SJCRH30 (cell line): ENCODE results near the gene KCNG3. TPM values are rescaled to one million over a fixed set of nuclear protein-coding genes. Genes with fewer than 3 reads are reported as not detected.
"Not testable (repeated sequence)": the region's sequence is repeated elsewhere in the genome, so short reads cannot be mapped to it uniquely, and the experiment has no call there.

Experiments used
- DNase-seq, 2 experiments: peaks; one replicate each; pipeline ENCODE4 v3.0.0-alpha.2; 2015 to 2020
- H3K27ac ChIP-seq: fragments of 250-450 bp; sonication (Bioruptor Pico); 2 replicates; pipeline ENCODE4 v1.5.1; 2020; ENCODE audit warnings: mild to moderate bottlenecking, moderate library complexity
- H3K27me3 ChIP-seq: fragments of 250-450 bp; sonication (Bioruptor Pico); 2 replicates; pipeline ENCODE4 v1.5.1; 2020; ENCODE audit warnings: mild to moderate bottlenecking, moderate library complexity
- H3K36me3 ChIP-seq: fragments of 250-450 bp; sonication (Bioruptor Pico); 2 replicates; pipeline ENCODE4 v1.5.1; 2020; ENCODE audit warnings: mild to moderate bottlenecking, moderate library complexity
- H3K4me1 ChIP-seq: fragments of 250-450 bp; sonication (Bioruptor Pico); 2 replicates; pipeline ENCODE4 v1.5.1; 2020; ENCODE audit warnings: mild to moderate bottlenecking, moderate library complexity
- H3K4me3 ChIP-seq: fragments of 250-450 bp; sonication (Bioruptor Pico); 2 replicates; pipeline ENCODE4 v1.5.1; 2020; ENCODE audit warnings: mild to moderate bottlenecking, moderate library complexity
- H3K9me3 ChIP-seq: fragments of 250-450 bp; sonication (Bioruptor Pico); replicated peaks from 2 replicates; pipeline ENCODE4 v1.5.1; 2020; ENCODE audit warnings: mild to moderate bottlenecking, moderate library complexity
- total RNA-seq: library from RNA; depleted of rRNA; stranded (reverse); fragments of >200 nt; shearing (Covaris generic); gene quantifications from 2 replicates; pipeline ENCODE4 v1.2.3, GENCODE V29; 2014

Gene KCNG3
- total RNA-seq, 1 experiment from 2014 or later = 0.06 TPM

DNA sequence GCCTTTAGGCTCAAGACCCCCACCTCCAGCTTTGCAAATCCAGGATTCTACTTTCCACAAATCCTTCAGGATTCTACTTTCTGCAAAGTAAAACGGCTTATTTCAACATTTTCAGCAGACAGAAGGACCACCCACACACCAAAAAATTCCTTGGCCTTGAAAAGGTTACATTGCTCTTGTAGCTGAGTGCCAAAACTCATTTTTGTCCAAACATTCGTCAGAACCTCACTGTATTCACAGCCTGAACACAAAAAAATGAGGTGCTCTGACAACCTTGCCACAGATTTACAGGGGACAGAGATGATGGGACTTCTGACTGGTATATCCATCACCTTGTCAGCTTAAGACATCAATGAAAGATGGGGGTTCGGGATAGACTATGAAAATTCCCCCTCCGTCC lies 69.7 kb downstream of the KCNG3 start:
- no peak overlapping the region for H3K27ac ChIP-seq
- H3K36me3 ChIP-seq = no peaks in the 10 kb centered on the region
- no peak overlapping the region for H3K4me3 ChIP-seq
- no peaks in the 10 kb centered on the region for H3K27me3 ChIP-seq
- no peaks in the 10 kb centered on the region for H3K9me3 ChIP-seq
- peak; percentile 23 to 47 for DNase-seq
- peaks cover under 1% of the 10 kb centered on the region; the same call in 1 of the 2 replicates for H3K4me1 ChIP-seq

DNA sequence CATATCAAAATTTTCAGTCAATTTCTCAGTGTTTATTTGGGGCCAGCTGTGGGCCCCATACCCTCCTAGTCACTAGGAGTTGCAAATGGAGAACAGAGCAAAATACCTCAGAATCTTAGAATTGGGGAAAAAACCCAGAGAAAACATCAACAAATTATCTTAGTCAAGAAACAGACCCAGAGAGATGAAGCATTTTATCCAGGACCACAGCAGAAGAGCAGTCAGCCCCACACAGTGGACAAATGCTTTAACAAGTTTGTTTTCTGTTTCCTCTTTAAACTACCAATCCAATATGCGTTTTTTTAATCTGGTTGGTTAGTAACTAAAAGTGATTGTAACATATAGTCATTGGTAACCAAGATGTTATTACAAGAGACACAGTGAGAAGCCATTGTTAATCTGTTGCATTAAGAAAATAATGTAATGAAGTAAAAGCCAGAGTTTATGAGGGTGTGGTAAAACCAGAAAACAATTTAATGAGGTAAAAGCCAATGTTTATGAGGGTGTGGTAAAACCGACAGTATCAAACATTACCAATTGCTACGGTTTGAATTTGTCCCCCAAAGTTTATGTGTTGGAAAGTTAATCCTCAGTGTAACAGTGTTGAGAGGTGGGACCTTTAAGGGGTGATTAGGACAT lies 72.1 kb downstream of the KCNG3 start:
- DNase-seq = no peak
- Histone ChIP-seq H3K36me3 (no peaks in the 10 kb centered on the region), H3K4me1 (no peaks in the 10 kb centered on the region; the same call in 1 of the 2 replicates), H3K4me3 (no peak overlapping the region), H3K9me3 (no peaks in the 10 kb centered on the region), H3K27me3 (no peaks in the 10 kb centered on the region), H3K27ac (no peak overlapping the region)

DNA sequence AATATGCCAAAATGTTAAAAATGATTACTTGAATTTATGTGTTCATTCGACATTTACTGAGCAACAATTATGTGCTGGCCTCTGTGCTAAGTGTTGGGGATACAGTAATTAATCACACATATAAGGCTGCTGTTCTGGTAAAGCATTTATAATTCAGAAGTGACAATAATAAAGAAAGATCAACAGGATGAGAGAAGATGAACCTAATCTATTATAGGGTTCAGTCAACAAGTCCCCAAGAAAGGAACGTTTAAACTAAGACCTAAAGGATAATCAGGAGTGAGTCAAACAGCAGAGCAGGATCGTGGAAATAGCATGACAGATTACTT lies 72.7 kb downstream of the KCNG3 start:
- Histone ChIP-seq H3K4me3 (no peak overlapping the region), H3K4me1 (no peaks in the 10 kb centered on the region; the same call in 1 of the 2 replicates), H3K36me3 (no peaks in the 10 kb centered on the region), H3K27me3 (no peaks in the 10 kb centered on the region), H3K27ac (no peak overlapping the region), H3K9me3 (no peaks in the 10 kb centered on the region)
- no peak for DNase-seq

DNA sequence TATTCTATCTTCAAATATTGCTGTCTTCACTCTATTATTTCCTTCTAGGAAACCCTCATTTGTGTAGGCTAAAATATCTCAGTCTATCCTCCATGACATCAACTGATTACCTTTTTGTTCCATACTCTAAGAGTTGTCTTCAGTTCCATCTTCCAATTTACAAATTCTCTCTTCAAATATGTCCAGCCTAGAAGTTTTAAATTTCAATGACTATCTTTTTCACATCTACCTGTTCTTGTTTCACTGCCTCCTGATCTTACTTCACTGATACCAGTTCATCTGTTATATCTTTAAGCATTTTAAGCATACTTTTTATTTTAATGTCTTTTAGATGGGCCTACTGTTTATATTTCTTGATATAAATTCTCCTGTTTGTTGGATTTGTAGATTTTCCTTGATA lies 79.1 kb downstream of the KCNG3 start:
- no peak for DNase-seq
- Histone ChIP-seq H3K27me3 (no peaks in the 10 kb centered on the region), H3K36me3 (no peaks in the 10 kb centered on the region), H3K4me3 (no peak overlapping the region), H3K27ac (no peak overlapping the region), H3K9me3 (peaks cover 8% of the 10 kb centered on the region), H3K4me1 (no peaks in the 10 kb centered on the region)

DNA sequence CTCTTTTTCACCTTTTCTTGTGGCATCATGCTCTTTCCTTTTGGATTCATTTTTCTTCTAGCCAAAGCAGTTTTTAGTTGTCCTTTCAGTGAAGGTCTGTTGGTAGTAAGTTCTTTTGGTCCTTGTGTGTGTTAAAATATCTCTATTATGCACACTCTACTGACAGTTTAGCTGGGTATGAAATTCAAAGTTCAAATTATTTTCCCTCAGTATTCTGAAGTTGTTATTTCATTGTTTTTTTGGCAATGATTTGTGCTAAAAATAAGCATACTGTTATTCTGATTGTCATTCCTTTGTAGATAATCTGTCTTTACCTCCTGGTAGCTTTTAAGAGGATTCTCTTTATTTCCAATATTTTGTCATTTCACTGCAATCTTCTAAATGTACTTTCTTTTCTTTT lies 79.6 kb downstream of the KCNG3 start:
- no peaks in the 10 kb centered on the region for H3K27me3 ChIP-seq
- no peak overlapping the region for H3K4me3 ChIP-seq
- no peak for DNase-seq
- H3K9me3 ChIP-seq = peaks cover 8% of the 10 kb centered on the region
- no peak overlapping the region for H3K27ac ChIP-seq
- H3K36me3 ChIP-seq = no peaks in the 10 kb centered on the region
- H3K4me1 ChIP-seq = no peaks in the 10 kb centered on the region

DNA sequence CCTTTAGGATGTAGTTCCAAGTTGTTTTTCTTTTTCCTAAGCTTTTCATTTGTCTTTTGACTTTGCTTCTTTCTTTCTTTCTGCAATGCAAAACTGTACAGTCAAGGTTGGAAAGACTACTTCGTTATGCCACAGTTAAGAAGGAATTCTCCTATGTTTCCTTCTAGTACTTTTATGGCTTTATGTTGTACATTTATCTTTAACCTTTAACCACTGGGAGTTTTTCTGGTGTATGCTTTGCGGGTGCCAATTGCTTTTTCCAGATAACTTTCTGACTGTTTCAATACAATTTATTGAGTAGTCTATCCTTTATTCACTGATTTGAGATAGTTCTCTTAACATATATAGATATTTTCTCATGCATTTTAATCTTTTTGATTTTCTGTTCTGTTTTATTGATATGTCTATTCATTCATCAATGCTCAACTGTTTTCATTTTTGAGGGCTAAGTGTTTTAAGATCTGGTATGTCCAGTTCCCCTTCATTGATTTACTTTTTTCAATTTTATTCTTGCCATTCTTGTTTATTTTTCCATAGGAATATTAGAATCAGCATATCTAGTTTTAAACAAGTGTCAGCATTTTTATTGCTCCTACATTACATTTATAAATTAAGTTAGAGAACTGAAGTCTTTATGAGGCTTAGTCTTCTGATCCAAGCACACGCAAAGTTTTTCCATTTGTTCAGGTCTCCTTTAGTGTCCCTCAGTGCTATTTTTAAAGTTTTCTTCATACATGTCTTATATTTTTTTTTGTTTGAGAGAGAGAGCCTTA lies 82.9 kb downstream of the KCNG3 start:
- no peak for DNase-seq
- H3K9me3 ChIP-seq = peaks cover 8% of the 10 kb centered on the region
- H3K4me3 ChIP-seq = no peak overlapping the region
- H3K27me3 ChIP-seq = no peaks in the 10 kb centered on the region
- H3K36me3 ChIP-seq = no peaks in the 10 kb centered on the region
- H3K4me1 ChIP-seq = no peaks in the 10 kb centered on the region
- no peak overlapping the region for H3K27ac ChIP-seq

DNA sequence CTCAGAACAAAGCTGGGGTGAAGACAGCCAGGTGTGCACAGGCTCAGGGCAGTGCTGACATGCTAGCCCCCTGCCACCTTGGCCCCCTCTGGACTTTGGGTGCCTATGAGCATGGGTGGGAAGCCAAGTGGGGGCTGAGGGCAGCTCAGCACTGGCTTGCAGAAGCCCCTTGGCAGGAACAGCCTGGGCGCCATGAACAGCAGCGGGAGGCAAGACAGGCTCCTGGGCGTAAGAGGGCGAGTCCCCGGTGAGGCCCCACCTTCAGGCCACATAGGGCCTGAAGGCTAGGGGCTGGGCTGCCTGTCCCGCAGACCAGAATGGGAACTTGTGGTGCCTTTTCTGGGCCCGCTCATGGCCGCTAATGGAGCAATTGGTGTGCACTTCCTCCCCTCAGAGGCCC lies 85.8 kb downstream of the KCNG3 start:
- Histone ChIP-seq H3K9me3 (no peaks in the 10 kb centered on the region), H3K27me3 (no peaks in the 10 kb centered on the region), H3K4me3 (no peak overlapping the region), H3K27ac (no peak overlapping the region), H3K4me1 (no peaks in the 10 kb centered on the region), H3K36me3 (no peaks in the 10 kb centered on the region)
- no peak for DNase-seq

DNA sequence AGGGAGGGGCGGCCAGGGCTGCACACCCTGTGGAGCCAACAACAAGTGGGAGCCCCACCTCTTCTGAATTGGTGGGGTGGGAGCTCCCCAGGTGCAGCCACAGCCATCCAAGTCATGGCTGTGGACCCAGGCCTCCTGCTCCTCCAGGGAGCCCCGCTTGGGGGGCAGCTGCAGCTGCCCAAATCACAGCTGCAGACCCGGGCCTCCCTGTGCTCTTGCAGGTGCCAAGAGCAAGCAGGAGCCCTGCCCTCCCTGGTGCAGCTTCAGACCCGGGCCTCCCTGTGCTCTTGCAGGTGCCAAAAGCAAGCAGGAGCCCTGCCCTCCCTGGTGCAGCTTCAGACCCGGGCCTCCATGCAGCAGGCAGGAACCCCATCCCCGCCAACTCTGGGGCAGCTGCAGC lies 86.3 kb downstream of the KCNG3 start:
- Histone ChIP-seq H3K36me3 (no peaks in the 10 kb centered on the region), H3K27me3 (no peaks in the 10 kb centered on the region), H3K4me1 (no peaks in the 10 kb centered on the region), H3K27ac (no peak overlapping the region), H3K9me3 (no peaks in the 10 kb centered on the region), H3K4me3 (no peak overlapping the region)
- no peak for DNase-seq

DNA sequence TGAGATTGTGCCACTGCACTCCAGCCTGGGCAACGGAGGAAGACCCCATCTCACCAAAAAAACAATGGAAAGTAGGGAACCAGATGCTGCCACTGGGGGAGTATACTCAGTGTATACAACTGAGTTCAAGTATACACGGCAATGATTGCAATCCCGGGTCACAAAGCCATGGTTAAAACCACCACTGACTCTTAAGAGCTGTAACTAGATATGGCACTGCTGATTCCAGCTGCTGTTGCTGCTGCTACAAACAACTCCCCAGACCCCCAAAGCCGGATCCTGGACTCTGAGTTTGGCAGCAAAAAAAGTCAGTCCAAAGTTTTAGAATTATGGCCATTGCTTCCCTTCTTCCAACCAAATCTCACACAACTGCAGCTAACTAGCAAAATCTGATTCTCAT lies 89.1 kb downstream of the KCNG3 start:
- Histone ChIP-seq H3K36me3 (no peaks in the 10 kb centered on the region), H3K4me1 (no peaks in the 10 kb centered on the region), H3K9me3 (no peaks in the 10 kb centered on the region), H3K27me3 (no peaks in the 10 kb centered on the region; the same call in 1 of the 2 replicates), H3K27ac (no peak overlapping the region), H3K4me3 (no peak overlapping the region)
- peak; percentile 56 to 76 for DNase-seq

DNA sequence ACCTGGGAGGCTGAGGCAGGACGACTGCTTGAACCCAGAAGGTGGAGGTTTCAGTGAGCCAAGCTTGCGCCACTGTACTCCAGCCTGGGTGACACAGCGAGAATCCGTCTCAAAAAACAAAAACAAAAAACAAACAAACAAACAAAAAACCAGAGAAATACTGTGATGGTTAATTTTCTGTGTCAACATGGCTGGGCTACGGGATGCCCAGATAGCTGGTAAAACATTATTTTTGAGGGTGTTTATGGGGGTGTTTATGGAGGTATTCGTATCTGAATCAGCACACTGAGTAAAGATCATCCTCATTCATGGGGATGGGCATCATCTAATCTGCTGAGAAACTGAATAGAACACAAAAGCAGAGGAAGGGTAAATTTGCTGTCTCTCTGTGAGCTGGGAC lies 92.0 kb downstream of the KCNG3 start:
- H3K36me3 ChIP-seq = no peaks in the 10 kb centered on the region

DNA sequence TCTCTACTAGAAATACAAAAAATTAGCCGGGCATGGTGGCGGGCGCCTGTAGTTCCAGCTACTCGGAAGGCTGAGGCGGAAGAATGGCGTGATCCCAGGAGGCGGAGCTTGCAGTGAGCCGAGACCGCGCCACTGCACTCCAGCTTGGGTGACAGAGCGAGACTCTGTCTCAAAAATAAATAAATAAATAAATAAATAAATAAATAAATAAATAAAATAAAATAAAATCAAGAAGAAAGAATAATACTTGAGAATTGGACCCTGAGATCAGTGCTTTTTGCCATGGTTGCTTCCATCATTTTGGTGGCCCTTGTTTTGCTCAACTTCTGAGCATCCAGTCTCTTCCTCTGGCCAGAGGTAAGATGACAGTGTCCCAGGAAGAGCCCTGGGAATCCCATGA lies 95.7 kb downstream of the KCNG3 start:
- H3K27me3 ChIP-seq, H3K4me3 ChIP-seq, H3K4me1 ChIP-seq, DNase-seq, H3K9me3 ChIP-seq, H3K36me3 ChIP-seq, H3K27ac ChIP-seq: not testable (repeated sequence)

More for the DNA sequence above, 92.0 kb downstream of the KCNG3 start:
- H3K27ac ChIP-seq = no peak overlapping the region
- no peaks in the 10 kb centered on the region for H3K4me1 ChIP-seq
- no peaks in the 10 kb centered on the region; the same call in 1 of the 2 replicates for H3K27me3 ChIP-seq
- no peak for DNase-seq
- no peak overlapping the region for H3K4me3 ChIP-seq
- no peaks in the 10 kb centered on the region for H3K9me3 ChIP-seq

DNA sequence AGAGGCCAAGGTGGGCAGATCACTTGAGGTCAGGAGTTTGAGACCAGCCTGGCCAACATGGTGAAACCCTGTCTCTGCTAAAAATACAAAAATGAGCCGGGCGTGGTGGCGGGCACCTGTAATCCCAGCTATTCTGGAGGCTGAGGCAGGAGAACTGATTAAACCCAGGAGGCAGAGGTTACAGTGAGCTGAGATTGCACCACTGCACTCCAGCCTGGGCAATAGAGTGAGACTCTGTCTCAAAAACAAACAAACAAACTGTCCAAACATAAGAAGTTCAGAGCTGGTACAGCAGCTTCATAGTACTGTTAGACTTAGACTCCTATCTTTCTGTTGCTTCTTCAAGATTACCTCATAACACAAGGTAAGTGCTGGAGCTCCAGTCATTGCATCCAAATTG lies 100.5 kb downstream of the KCNG3 start:
- not testable (repeated sequence) for H3K9me3 ChIP-seq, H3K4me3 ChIP-seq, H3K4me1 ChIP-seq, DNase-seq, H3K27ac ChIP-seq, H3K27me3 ChIP-seq, H3K36me3 ChIP-seq

DNA sequence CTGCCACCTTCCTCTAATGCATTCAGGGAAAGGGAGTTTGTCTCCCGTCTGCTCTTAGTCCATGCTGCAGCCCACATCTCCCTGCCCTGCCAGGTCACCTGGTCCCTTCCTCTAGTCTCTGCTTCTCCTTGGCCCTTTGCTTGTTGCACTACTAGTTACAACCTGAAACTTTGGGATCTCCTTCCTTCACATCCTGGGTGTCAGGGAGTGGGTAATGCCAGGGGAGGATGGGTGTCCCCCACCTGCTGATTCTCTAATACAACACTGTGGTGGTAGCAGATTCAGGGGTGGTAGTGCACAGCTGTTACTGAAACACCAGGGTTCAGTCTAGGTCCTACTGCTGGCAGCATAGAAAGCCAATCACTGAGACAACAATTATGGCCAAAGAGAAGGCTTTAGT lies 101.6 kb downstream of the KCNG3 start:
- DNase-seq = no peak
- Histone ChIP-seq H3K4me3 (no peak overlapping the region), H3K27ac (no peak overlapping the region), H3K4me1 (no peaks in the 10 kb centered on the region), H3K9me3 (no peaks in the 10 kb centered on the region), H3K36me3 (no peaks in the 10 kb centered on the region), H3K27me3 (no peaks in the 10 kb centered on the region)
